B cell (primary cell): Measurements from ENCODE around the gene TK2.

Source experiments
- CTCF ChIP-seq: fragments of 200-600 bp; IDR thresholded peaks from one replicate; pipeline ENCODE4 v1.8.0; 2022; ENCODE audit warnings: antibody characterized with exemption, mild to moderate bottlenecking
- EZH2 ChIP-seq: IDR thresholded peaks from 2 replicates; pipeline ENCODE4 v1.6.1; 2012; ENCODE audit warnings: borderline replicate concordance, low read depth, mild to moderate bottlenecking, moderate library complexity, low read length; ENCODE audit not compliant: insufficient read depth, poor library complexity, severe bottlenecking

- TF ChIP-seq EZH2 (no peak), CTCF (no peak)
Observed at GRCh38 chr16:66471264-66471663, 78.7 kb downstream of the TK2 start.
